PC-3 (cell line): ENCODE data around the gene BAX. TPM values are rescaled to one million over a fixed set of nuclear protein-coding genes. Genes with fewer than 3 reads are reported as not detected.

Experiments used
- ATAC-seq: fragments of 200-7000 bp; cut with Tn5 transposase; 2 replicates; pipeline ENCODE4 v1.9.1; 2020; ENCODE audit warnings: mild to moderate bottlenecking, moderate library complexity
- BruUV-seq: library from RNA; stranded (reverse); fragments of 400-500 nt; replicated peaks from 2 replicates; lab custom pipeline; 2021; lab: Mats Ljungman, UMichigan
- CTCF ChIA-PET: fragments of 300-600 bp; sonication (Branson Sonifier 250); formaldehyde crosslinking; loops from one replicate; lab custom pipeline; 2022; ENCODE audit warnings: antibody characterized with exemption; lab: Charles Lee
- POLR2A ChIA-PET: fragments of 300-600 bp; sonication (Branson Sonifier 250); formaldehyde crosslinking; loops from one replicate; lab custom pipeline; 2022; ENCODE audit warnings: antibody characterized with exemption; ENCODE audit not compliant: unreplicated experiment; lab: Charles Lee
- DNase-seq: peaks from one replicate; pipeline ENCODE4 v3.0.0-alpha.2; 2015
- H2AFZ ChIP-seq: fragments of 300-600 bp; sonication (generic); 2 replicates; pipeline ENCODE4 v1.6.0; 2016; ENCODE audit warnings: antibody characterized with exemption, low read length
- H3F3A ChIP-seq: fragments of 300-600 bp; sonication (generic); one replicate; pipeline ENCODE4 v1.6.0; 2017; ENCODE audit warnings: antibody characterized with exemption, low read length, control low read depth, mild to moderate bottlenecking; ENCODE audit not compliant: unreplicated experiment
- H3K27ac ChIP-seq: fragments of 300-600 bp; sonication (generic); 2 replicates; pipeline ENCODE4 v1.5.1; 2016; ENCODE audit warnings: mild to moderate bottlenecking, low read length
- H3K27me3 ChIP-seq: fragments of 300-600 bp; sonication (generic); 2 replicates; pipeline ENCODE4 v1.6.1; 2016; ENCODE audit warnings: low read length, mixed read lengths
- H3K36me3 ChIP-seq: fragments of 300-600 bp; sonication (generic); 2 replicates; pipeline ENCODE4 v1.6.1; 2016; ENCODE audit warnings: low read depth, mixed run types, low read length, mixed read lengths
- H3K4me1 ChIP-seq: fragments of 300-600 bp; sonication (generic); 2 replicates; pipeline ENCODE4 v1.5.1; 2016; ENCODE audit warnings: low read length; ENCODE audit not compliant: insufficient read depth
- H3K4me2 ChIP-seq: fragments of 300-600 bp; sonication (generic); 2 replicates; pipeline ENCODE4 v1.6.0; 2016; ENCODE audit warnings: low read length
- H3K4me3 ChIP-seq: fragments of 300-600 bp; sonication (generic); 2 replicates; pipeline ENCODE4 v1.5.1; 2016; ENCODE audit warnings: mild to moderate bottlenecking, low read length, mixed read lengths
- H3K79me2 ChIP-seq: fragments of 300-600 bp; sonication (generic); 2 replicates; pipeline ENCODE4 v1.6.1; 2017; ENCODE audit warnings: low read length, mixed read lengths
- H3K9ac ChIP-seq: fragments of 300-600 bp; sonication (generic); 2 replicates; pipeline ENCODE4 v1.6.0; 2016; ENCODE audit warnings: mild to moderate bottlenecking, low read length
- H3K9me2 ChIP-seq: fragments of 300-600 bp; sonication (generic); replicated peaks from 2 replicates; pipeline ENCODE4 v1.6.1; 2016; ENCODE audit warnings: mixed run types, low read length, mixed read lengths
- H3K9me3 ChIP-seq: fragments of 300-600 bp; sonication (generic); 2 replicates; pipeline ENCODE4 v1.6.1; 2016; ENCODE audit warnings: low read length, mixed read lengths
- H4K20me1 ChIP-seq: fragments of 300-600 bp; sonication (generic); 2 replicates; pipeline ENCODE4 v1.6.1; 2016; ENCODE audit warnings: low read length, mixed read lengths
- CTCF ChIP-seq: fragments of 300-600 bp; sonication (generic); conservative IDR thresholded peaks from 2 replicates; pipeline ENCODE4 v1.5.1; 2017; ENCODE audit warnings: antibody characterized with exemption, low read depth, mild to moderate bottlenecking, low read length
- EZH2 ChIP-seq: fragments of 300-600 bp; sonication (generic); IDR thresholded peaks from one replicate; pipeline ENCODE4 v1.6.1; 2017; ENCODE audit warnings: antibody characterized with exemption, mild to moderate bottlenecking, low read length; ENCODE audit not compliant: unreplicated experiment
- EZH2phosphoT487 ChIP-seq: fragments of 300-600 bp; sonication (generic); IDR thresholded peaks from 2 replicates; pipeline ENCODE4 v1.6.1; 2018; ENCODE audit warnings: mild to moderate bottlenecking, antibody characterized with exemption, low read length, borderline replicate concordance
- intact Hi-C: fragments of 100-400 bp; cut with micrococcal nuclease; formaldehyde crosslinking; loops from 2 replicates; pipeline ENCODE4 v1.9.0; 2023
- total RNA-seq: library from RNA; depleted of rRNA; stranded (reverse); fragments of >200 nt; gene quantifications from 2 replicates; pipeline ENCODE4 v1.2.3, GENCODE V29; 2014

BAX gene
- total RNA-seq, 1 experiment from 2014 or later: 44.8 TPM

DNA sequence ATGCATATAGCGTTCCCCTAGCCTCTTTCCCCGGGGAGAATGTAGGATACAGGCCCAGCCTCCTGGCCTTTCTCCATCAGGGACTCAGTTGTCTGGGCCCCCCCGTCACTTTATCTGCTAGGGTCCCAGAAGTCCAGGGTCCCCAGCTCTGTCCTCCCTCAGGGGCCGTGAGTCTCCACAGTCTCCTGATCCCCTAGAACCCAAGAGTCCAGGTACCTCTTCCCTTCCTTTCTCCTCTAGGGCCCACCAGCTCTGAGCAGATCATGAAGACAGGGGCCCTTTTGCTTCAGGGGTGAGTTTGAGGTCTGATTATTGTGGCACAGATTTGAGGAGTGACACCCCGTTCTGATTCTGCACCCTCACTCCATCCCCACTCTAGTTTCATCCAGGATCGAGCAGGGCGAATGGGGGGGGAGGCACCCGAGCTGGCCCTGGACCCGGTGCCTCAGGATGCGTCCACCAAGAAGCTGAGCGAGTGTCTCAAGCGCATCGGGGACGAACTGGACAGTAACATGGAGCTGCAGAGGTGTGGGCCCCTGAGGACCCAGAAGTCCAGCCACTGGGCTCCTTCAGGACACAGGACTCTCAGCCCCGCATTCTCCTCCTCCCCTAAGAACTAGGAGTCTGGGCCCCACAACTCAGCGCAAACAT lies 758 bp downstream of the BAX start:
- BruUV-seq: no TSS peak
- no peak for ATAC-seq

DNA sequence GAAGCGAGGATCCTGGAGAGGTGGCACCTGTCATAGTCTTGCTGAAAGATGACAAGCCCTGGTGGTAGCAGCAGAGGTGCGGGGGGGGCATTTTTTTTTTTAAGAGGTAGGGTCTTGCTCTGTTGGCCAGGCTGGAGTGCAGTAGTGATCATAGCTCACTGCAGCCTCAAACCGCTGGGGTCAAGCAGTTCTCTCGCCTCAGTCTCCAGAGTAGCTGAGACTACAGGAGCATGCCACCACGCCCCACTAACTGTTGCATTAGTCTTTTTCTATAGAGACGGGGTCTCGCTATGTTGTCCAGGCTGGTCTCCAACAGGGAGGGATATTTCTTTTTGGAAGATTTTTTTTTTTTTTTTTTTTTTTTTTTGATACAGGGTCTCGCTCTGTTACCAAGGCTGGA lies 3.3 kb downstream of the BAX start:
- Histone ChIP-seq H3K79me2 (peaks cover 15% of the 10 kb centered on the region), H3K27ac (no peak overlapping the region), H3K9me2 (no peaks in the 10 kb centered on the region), H3K4me1 (peaks cover 10% of the 10 kb centered on the region; the same call in 1 of the 2 replicates), H4K20me1 (no peaks in the 10 kb centered on the region), H3K36me3 (no peaks in the 10 kb centered on the region), H3K4me2 (no peak overlapping the region), H3K4me3 (no peak overlapping the region), H2AFZ (no peak overlapping the region), H3K9me3 (no peaks in the 10 kb centered on the region), H3K9ac (no peak overlapping the region), H3K27me3 (no peaks in the 10 kb centered on the region), H3F3A (no peaks in the 10 kb centered on the region)
- intact Hi-C loops: no loop called here
- ChIA-PET POLR2A (no interaction called here), CTCF (no interaction called here)
- TF ChIP-seq CTCF (no peak), EZH2phosphoT487 (no peak), EZH2 (no peak)
- no TSS peak for BruUV-seq
- DNase-seq: no peak
- no peak for ATAC-seq

More for the DNA sequence above, 758 bp downstream of the BAX start:
- H3K4me3 ChIP-seq: peak overlapping the region; percentile 87
- no peak overlapping the region for H3K27ac ChIP-seq
- H3K4me2 ChIP-seq: peak overlapping the region; percentile 83
- intact Hi-C loops: no loop called here
- no peaks in the 10 kb centered on the region for H3K36me3 ChIP-seq
- peaks cover 4% of the 10 kb centered on the region; the same call in 1 of the 2 replicates for H3K4me1 ChIP-seq
- DNase-seq: no peak
- H3K9me3 ChIP-seq: no peaks in the 10 kb centered on the region
- 0 out of 2 replicates have a peak overlapping the region, but pooled peaks have one; percentile 87 for H2AFZ ChIP-seq
- TF ChIP-seq CTCF (no peak), EZH2 (no peak), EZH2phosphoT487 (no peak)
- ChIA-PET POLR2A (no interaction called here), CTCF (no interaction called here)
- H3F3A ChIP-seq: no peaks in the 10 kb centered on the region
- H3K79me2 ChIP-seq: peaks cover 15% of the 10 kb centered on the region
- no peaks in the 10 kb centered on the region for H4K20me1 ChIP-seq
- H3K27me3 ChIP-seq: no peaks in the 10 kb centered on the region
- no peaks in the 10 kb centered on the region for H3K9me2 ChIP-seq
- H3K9ac ChIP-seq: peak overlapping the region; percentile 94
